ENCODE measurements around the gene KYNU. TPM values are rescaled to one million over a fixed set of nuclear protein-coding genes. Genes with fewer than 3 reads are reported as not detected.

KYNU gene
- total RNA-seq, 1 donor from 2014 or later: 0.53 TPM

GRCh38 chr2:142843731-142844130, 33.7 kb upstream of the KYNU start:
- H3K27me3 Mint-ChIP-seq: no peaks in the 10 kb centered on the region
- DNase-seq (ENCODE audit: extremely low spot score, unreplicated experiment): no peak
- H3K27ac Mint-ChIP-seq: no peak overlapping the region
- no peaks in the 10 kb centered on the region for H3K9me3 Mint-ChIP-seq
- H3K36me3 Mint-ChIP-seq: no peaks in the 10 kb centered on the region
- TF ChIP-seq CTCF (conservative IDR thresholded peaks at IDR 0.05): no peak
- H3K4me3 Mint-ChIP-seq: no peak overlapping the region
- no peaks in the 10 kb centered on the region for H3K4me1 Mint-ChIP-seq (ENCODE audit: unreplicated experiment)

- no peak for DNase-seq (ENCODE audit: extremely low spot score, unreplicated experiment)
- Mint-ChIP-seq H3K4me3 (no peak overlapping the region), H3K27ac (no peak overlapping the region), H3K27me3 (no peaks in the 10 kb centered on the region), H3K9me3 (no peaks in the 10 kb centered on the region), H3K36me3 (no peaks in the 10 kb centered on the region), H3K4me1 (ENCODE audit: unreplicated experiment) (no peaks in the 10 kb centered on the region)
- no peak for TF ChIP-seq CTCF (conservative IDR thresholded peaks at IDR 0.05)
Measured at GRCh38 chr2:142848023-142848606, 29.3 kb upstream of the KYNU start.

- no peak for DNase-seq (ENCODE audit: extremely low spot score, unreplicated experiment)
- no peaks in the 10 kb centered on the region for H3K4me1 Mint-ChIP-seq (ENCODE audit: unreplicated experiment)
- H3K9me3 Mint-ChIP-seq: no peaks in the 10 kb centered on the region
- no peak overlapping the region for H3K27ac Mint-ChIP-seq
- no peak overlapping the region for H3K4me3 Mint-ChIP-seq
- H3K36me3 Mint-ChIP-seq: no peaks in the 10 kb centered on the region
- TF ChIP-seq CTCF (conservative IDR thresholded peaks at IDR 0.05): no peak
- H3K27me3 Mint-ChIP-seq: peaks cover 5% of the 10 kb centered on the region
Measured at GRCh38 chr2:142849820-142850219, 27.6 kb upstream of the KYNU start.

GRCh38 chr2:142853912-142854311, 23.6 kb upstream of the KYNU start:
- no peak for TF ChIP-seq CTCF (conservative IDR thresholded peaks at IDR 0.05)
- Mint-ChIP-seq H3K36me3 (no peaks in the 10 kb centered on the region), H3K4me3 (no peak overlapping the region), H3K4me1 (ENCODE audit: unreplicated experiment) (no peaks in the 10 kb centered on the region), H3K27ac (no peak overlapping the region), H3K9me3 (no peaks in the 10 kb centered on the region), H3K27me3 (peaks cover 8% of the 10 kb centered on the region)
- no peak for DNase-seq (ENCODE audit: extremely low spot score, unreplicated experiment)

- Mint-ChIP-seq H3K27me3 (peaks cover 8% of the 10 kb centered on the region), H3K36me3 (no peaks in the 10 kb centered on the region), H3K4me1 (ENCODE audit: unreplicated experiment) (no peaks in the 10 kb centered on the region), H3K4me3 (no peak overlapping the region), H3K27ac (no peak overlapping the region), H3K9me3 (no peaks in the 10 kb centered on the region)
- no peak for TF ChIP-seq CTCF (conservative IDR thresholded peaks at IDR 0.05)
- DNase-seq (ENCODE audit: extremely low spot score, unreplicated experiment): no peak
Measured at GRCh38 chr2:142857256-142858164, 20.0 kb upstream of the KYNU start.
